GM23338 (cell line): ENCODE results near the gene KIF17.

Experiments
- EZH2 ChIP-seq: fragments of 200-600 bp; sonication (generic); IDR thresholded peaks from one replicate; pipeline ENCODE4 v1.8.0; 2017; ENCODE audit warnings: antibody characterized with exemption, mild to moderate bottlenecking, low read depth; ENCODE audit not compliant: unreplicated experiment
- JUNB ChIP-seq: IDR thresholded peaks from one replicate; pipeline ENCODE4 v1.6.1; 2016; ENCODE audit warnings: antibody characterized with exemption; ENCODE audit not compliant: unreplicated experiment
- POLR2AphosphoS5 ChIP-seq: IDR thresholded peaks from 2 replicates; pipeline ENCODE4 v1.6.1; 2016; ENCODE audit warnings: antibody characterized with exemption, low read depth
- STAT1 ChIP-seq: IDR thresholded peaks from one replicate; pipeline ENCODE4 v1.6.1; 2016; ENCODE audit warnings: antibody characterized with exemption; ENCODE audit not compliant: unreplicated experiment
- ZNF331 ChIP-seq: fragments of 250-450 bp; sonication (Bioruptor Pico); IDR thresholded peaks from 2 replicates; pipeline ENCODE4 v1.5.0; 2020; ENCODE audit warnings: low read depth, mild to moderate bottlenecking, moderate library complexity
- TF ChIP-seq, protein P1 (sequence below), 2 experiments: fragments of 200-600 bp in 1 of 2; sonication (generic) in 1 of 2; conservative IDR thresholded peaks; 2 replicates each; pipeline versions ENCODE4 v1.5.1 to v1.6.1; 2016 to 2017; ENCODE audit warnings: antibody characterized with exemption in 2 of 2, low read depth in 2 of 2, mild to moderate bottlenecking in 2 of 2, moderate library complexity in 1 of 2
- TF ChIP-seq, protein P2 (sequence below): fragments of 250-450 bp; sonication (Bioruptor Pico); IDR thresholded peaks from 2 replicates; pipeline ENCODE4 v1.5.0; 2020; ENCODE audit warnings: mild to moderate bottlenecking, moderate library complexity
- TF ChIP-seq, protein P3 (sequence below): IDR thresholded peaks from one replicate; pipeline ENCODE4 v1.6.1; 2018; ENCODE audit warnings: antibody characterized with exemption; ENCODE audit not compliant: unreplicated experiment

DNA sequence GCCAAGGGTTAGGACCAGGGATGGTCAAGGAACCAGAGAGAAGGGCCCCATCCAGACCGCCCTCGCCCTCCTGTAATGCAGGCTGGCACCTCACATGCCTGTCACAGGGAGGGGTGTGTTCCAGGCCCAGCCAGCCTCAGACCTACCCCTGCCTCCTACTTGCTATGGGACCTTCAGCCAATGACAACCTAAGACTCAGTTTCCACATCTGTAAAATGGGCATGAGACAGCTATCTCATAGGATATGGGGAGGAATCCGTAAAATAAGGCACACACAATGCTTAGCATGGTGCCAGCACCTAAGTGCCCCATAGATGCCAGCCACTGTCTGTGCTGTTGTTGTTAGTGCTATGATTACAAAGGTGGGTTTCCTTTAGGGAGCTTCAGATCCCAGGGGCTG lies 7.9 kb downstream of the KIF17 start:
- TF ChIP-seq, protein P1, sequence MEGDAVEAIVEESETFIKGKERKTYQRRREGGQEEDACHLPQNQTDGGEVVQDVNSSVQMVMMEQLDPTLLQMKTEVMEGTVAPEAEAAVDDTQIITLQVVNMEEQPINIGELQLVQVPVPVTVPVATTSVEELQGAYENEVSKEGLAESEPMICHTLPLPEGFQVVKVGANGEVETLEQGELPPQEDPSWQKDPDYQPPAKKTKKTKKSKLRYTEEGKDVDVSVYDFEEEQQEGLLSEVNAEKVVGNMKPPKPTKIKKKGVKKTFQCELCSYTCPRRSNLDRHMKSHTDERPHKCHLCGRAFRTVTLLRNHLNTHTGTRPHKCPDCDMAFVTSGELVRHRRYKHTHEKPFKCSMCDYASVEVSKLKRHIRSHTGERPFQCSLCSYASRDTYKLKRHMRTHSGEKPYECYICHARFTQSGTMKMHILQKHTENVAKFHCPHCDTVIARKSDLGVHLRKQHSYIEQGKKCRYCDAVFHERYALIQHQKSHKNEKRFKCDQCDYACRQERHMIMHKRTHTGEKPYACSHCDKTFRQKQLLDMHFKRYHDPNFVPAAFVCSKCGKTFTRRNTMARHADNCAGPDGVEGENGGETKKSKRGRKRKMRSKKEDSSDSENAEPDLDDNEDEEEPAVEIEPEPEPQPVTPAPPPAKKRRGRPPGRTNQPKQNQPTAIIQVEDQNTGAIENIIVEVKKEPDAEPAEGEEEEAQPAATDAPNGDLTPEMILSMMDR (conservative IDR thresholded peaks at IDR 0.05; ENCODE audit: low read depth in 2 of 2): no peak
- no peak for TF ChIP-seq EZH2
- TF ChIP-seq, protein P2, sequence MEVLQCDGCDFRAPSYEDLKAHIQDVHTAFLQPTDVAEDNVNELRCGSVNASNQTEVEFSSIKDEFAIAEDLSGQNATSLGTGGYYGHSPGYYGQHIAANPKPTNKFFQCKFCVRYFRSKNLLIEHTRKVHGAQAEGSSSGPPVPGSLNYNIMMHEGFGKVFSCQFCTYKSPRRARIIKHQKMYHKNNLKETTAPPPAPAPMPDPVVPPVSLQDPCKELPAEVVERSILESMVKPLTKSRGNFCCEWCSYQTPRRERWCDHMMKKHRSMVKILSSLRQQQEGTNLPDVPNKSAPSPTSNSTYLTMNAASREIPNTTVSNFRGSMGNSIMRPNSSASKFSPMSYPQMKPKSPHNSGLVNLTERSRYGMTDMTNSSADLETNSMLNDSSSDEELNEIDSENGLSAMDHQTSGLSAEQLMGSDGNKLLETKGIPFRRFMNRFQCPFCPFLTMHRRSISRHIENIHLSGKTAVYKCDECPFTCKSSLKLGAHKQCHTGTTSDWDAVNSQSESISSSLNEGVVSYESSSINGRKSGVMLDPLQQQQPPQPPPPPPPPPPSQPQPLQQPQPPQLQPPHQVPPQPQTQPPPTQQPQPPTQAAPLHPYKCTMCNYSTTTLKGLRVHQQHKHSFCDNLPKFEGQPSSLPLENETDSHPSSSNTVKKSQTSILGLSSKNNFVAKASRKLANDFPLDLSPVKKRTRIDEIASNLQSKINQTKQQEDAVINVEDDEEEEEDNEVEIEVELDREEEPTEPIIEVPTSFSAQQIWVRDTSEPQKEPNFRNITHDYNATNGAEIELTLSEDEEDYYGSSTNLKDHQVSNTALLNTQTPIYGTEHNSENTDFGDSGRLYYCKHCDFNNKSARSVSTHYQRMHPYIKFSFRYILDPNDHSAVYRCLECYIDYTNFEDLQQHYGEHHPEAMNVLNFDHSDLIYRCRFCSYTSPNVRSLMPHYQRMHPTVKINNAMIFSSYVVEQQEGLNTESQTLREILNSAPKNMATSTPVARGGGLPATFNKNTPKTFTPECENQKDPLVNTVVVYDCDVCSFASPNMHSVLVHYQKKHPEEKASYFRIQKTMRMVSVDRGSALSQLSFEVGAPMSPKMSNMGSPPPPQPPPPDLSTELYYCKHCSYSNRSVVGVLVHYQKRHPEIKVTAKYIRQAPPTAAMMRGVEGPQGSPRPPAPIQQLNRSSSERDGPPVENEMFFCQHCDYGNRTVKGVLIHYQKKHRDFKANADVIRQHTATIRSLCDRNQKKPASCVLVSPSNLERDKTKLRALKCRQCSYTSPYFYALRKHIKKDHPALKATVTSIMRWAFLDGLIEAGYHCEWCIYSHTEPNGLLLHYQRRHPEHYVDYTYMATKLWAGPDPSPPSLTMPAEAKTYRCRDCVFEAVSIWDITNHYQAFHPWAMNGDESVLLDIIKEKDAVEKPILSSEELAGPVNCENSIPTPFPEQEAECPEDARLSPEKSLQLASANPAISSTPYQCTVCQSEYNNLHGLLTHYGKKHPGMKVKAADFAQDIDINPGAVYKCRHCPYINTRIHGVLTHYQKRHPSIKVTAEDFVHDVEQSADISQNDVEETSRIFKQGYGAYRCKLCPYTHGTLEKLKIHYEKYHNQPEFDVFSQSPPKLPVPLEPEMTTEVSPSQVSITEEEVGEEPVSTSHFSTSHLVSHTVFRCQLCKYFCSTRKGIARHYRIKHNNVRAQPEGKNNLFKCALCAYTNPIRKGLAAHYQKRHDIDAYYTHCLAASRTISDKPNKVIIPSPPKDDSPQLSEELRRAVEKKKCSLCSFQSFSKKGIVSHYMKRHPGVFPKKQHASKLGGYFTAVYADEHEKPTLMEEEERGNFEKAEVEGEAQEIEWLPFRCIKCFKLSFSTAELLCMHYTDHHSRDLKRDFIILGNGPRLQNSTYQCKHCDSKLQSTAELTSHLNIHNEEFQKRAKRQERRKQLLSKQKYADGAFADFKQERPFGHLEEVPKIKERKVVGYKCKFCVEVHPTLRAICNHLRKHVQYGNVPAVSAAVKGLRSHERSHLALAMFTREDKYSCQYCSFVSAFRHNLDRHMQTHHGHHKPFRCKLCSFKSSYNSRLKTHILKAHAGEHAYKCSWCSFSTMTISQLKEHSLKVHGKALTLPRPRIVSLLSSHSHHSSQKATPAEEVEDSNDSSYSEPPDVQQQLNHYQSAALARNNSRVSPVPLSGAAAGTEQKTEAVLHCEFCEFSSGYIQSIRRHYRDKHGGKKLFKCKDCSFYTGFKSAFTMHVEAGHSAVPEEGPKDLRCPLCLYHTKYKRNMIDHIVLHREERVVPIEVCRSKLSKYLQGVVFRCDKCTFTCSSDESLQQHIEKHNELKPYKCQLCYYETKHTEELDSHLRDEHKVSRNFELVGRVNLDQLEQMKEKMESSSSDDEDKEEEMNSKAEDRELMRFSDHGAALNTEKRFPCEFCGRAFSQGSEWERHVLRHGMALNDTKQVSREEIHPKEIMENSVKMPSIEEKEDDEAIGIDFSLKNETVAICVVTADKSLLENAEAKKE (CRISPR knock-in tag): no peak
- no peak for TF ChIP-seq POLR2AphosphoS5
- TF ChIP-seq ZNF331 (CRISPR knock-in tag): no peak
- TF ChIP-seq, protein P3, sequence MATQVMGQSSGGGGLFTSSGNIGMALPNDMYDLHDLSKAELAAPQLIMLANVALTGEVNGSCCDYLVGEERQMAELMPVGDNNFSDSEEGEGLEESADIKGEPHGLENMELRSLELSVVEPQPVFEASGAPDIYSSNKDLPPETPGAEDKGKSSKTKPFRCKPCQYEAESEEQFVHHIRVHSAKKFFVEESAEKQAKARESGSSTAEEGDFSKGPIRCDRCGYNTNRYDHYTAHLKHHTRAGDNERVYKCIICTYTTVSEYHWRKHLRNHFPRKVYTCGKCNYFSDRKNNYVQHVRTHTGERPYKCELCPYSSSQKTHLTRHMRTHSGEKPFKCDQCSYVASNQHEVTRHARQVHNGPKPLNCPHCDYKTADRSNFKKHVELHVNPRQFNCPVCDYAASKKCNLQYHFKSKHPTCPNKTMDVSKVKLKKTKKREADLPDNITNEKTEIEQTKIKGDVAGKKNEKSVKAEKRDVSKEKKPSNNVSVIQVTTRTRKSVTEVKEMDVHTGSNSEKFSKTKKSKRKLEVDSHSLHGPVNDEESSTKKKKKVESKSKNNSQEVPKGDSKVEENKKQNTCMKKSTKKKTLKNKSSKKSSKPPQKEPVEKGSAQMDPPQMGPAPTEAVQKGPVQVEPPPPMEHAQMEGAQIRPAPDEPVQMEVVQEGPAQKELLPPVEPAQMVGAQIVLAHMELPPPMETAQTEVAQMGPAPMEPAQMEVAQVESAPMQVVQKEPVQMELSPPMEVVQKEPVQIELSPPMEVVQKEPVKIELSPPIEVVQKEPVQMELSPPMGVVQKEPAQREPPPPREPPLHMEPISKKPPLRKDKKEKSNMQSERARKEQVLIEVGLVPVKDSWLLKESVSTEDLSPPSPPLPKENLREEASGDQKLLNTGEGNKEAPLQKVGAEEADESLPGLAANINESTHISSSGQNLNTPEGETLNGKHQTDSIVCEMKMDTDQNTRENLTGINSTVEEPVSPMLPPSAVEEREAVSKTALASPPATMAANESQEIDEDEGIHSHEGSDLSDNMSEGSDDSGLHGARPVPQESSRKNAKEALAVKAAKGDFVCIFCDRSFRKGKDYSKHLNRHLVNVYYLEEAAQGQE: no peak
- no peak for TF ChIP-seq JUNB
- TF ChIP-seq STAT1: no peak
